NT2/D1 (cell line): ENCODE measurements around the gene CLCN7.

ENCODE experiments used
- SUZ12 ChIP-seq: IDR thresholded peaks from 2 replicates; pipeline ENCODE4 v1.6.1; 2011; ENCODE audit not compliant: insufficient read length, insufficient read depth; ENCODE audit errors: extremely low read depth
- YY1 ChIP-seq: IDR thresholded peaks from 2 replicates; pipeline ENCODE4 v1.6.1; 2011; ENCODE audit not compliant: insufficient read length, insufficient read depth

GRCh38 chr16:1505912-1506311 is 31.1 kb upstream of the CLCN7 start:
- TF ChIP-seq SUZ12 = no peak
- no peak for TF ChIP-seq YY1
